Panc1 (cell line): ENCODE results near the gene S1PR1. TPM values are rescaled to one million over a fixed set of nuclear protein-coding genes. Genes with fewer than 3 reads are reported as not detected.

Source experiments
- ATAC-seq: fragments of 200-7000 bp; cut with Tn5 transposase; 2 replicates; pipeline ENCODE4 v1.9.1; 2020; ENCODE audit warnings: mild to moderate bottlenecking, moderate library complexity
- BruUV-seq: library from RNA; stranded (reverse); fragments of 400-500 nt; replicated peaks from 2 replicates; lab custom pipeline; 2021; lab: Mats Ljungman, UMichigan
- CTCF ChIA-PET: fragments of 300-600 bp; sonication (Branson Sonifier 250); formaldehyde crosslinking; loops from one replicate; lab custom pipeline; 2022; ENCODE audit warnings: antibody characterized with exemption; lab: Charles Lee
- POLR2A ChIA-PET: fragments of 300-600 bp; sonication (Branson Sonifier 250); formaldehyde crosslinking; loops from one replicate; lab custom pipeline; 2022; ENCODE audit warnings: antibody characterized with exemption; lab: Charles Lee
- DNase-seq: peaks from one replicate; pipeline ENCODE4 v3.0.0-alpha.2; 2010; ENCODE audit warnings: low read depth, low spot score
- H3K27ac ChIP-seq: 2 replicates; pipeline ENCODE4 v1.5.1; 2011; ENCODE audit warnings: mild to moderate bottlenecking, low read length, inconsistent platforms
- H3K27me3 ChIP-seq: fragments of 200-500 bp; sonication (Bioruptor generic); 2 replicates; pipeline ENCODE4 v1.6.0; 2014; ENCODE audit warnings: low read length, inconsistent platforms; ENCODE audit not compliant: control insufficient read depth, insufficient read depth
- H3K36me3 ChIP-seq: fragments of 200-500 bp; sonication (Bioruptor generic); 2 replicates; pipeline ENCODE4 v1.5.1; 2014; ENCODE audit warnings: inconsistent platforms, mild to moderate bottlenecking, low read length, moderate library complexity; ENCODE audit not compliant: control insufficient read depth, insufficient read depth
- H3K4me1 ChIP-seq: 2 replicates; pipeline ENCODE4 v1.5.1; 2011; ENCODE audit warnings: inconsistent platforms, mild to moderate bottlenecking, low read length, moderate library complexity; ENCODE audit not compliant: control insufficient read depth, insufficient read depth
- H3K4me3 ChIP-seq, 2 experiments: 2 replicates each; pipeline ENCODE4 v1.5.1; 2011 to 2012; ENCODE audit warnings: low read depth in 2 of 2, low read length in 2 of 2, mild to moderate bottlenecking in 2 of 2, inconsistent platforms in 1 of 2, moderate library complexity in 1 of 2
- H3K9me3 ChIP-seq: fragments of 200-500 bp; sonication (Bioruptor generic); 2 replicates; pipeline ENCODE4 v1.5.1; 2014; ENCODE audit warnings: low read depth, mild to moderate bottlenecking, inconsistent platforms, low read length, moderate library complexity; ENCODE audit not compliant: control insufficient read depth, insufficient read depth
- POLR2AphosphoS5 ChIP-seq: IDR thresholded peaks from 2 replicates; pipeline ENCODE4 v1.6.1; 2012; ENCODE audit warnings: mild to moderate bottlenecking, low read depth, low read length, moderate library complexity
- SIN3A ChIP-seq: IDR thresholded peaks from 2 replicates; pipeline ENCODE4 v1.6.1; 2012; ENCODE audit warnings: low read depth, mild to moderate bottlenecking, low read length, moderate library complexity, borderline replicate concordance; ENCODE audit not compliant: insufficient read depth
- TCF7L2 ChIP-seq: IDR thresholded peaks from 2 replicates; pipeline ENCODE4 v1.6.1; 2011; ENCODE audit warnings: mild to moderate bottlenecking, low read depth, low read length, inconsistent platforms
- in situ Hi-C: cut with HindIII; loops from 2 replicates; pipeline ENCODE4 v1.10.0; 2016; ENCODE audit warnings: low sequenced_read_pairs, low pct_unique_long_range_greater_than_20kb
- intact Hi-C: fragments of 100-400 bp; cut with micrococcal nuclease; formaldehyde crosslinking; loops from one replicate; pipeline ENCODE4 v1.10.0; 2022; ENCODE audit not compliant: unreplicated experiment
- total RNA-seq: library from RNA; stranded (reverse); gene quantifications from one replicate; pipeline ENCODE4 v1.2.1, GENCODE V29; 2021; ENCODE audit not compliant: unreplicated experiment
- TF ChIP-seq, protein P1 (sequence below), 2 experiments: IDR thresholded peaks; 2 replicates each; pipeline ENCODE4 v1.6.1; 2011 to 2012; ENCODE audit warnings: low read depth in 2 of 2, control low read depth in 1 of 2, low read length in 1 of 2, mild to moderate bottlenecking in 1 of 2, moderate library complexity in 1 of 2; ENCODE audit not compliant: insufficient read depth in 1 of 2
- TF ChIP-seq, protein P2 (sequence below): fragments of 450-650 bp; IDR thresholded peaks from 2 replicates; pipeline ENCODE4 v1.5.1; 2017; ENCODE audit warnings: mild to moderate bottlenecking

The S1PR1 gene
- total RNA-seq, 1 experiment from 2014 or later: 0.41 TPM

DNA sequence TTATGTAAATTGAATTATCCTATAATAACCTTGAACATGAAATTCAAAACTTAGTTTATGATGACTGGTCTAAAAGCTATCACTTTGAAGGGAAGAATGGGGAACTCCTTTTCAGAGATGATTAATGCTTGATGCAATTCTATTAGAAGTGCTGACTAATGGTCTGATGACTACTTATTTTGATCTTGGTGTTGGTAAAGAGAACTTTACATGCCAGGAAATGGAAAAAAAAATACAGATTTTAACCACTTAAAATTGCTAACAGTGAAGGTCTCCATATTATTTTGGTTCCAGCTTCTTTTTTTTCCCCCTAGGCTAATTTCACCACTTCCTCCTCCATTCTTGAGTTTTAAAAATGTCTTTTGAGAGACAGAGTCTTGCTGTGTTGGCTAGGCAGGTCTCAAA, 22.9 kb downstream of the S1PR1 start:
- H3K9me3 ChIP-seq: no peaks in the 10 kb centered on the region
- DNase-seq (no peak), ATAC-seq (no peak)
- CTCF ChIA-PET: no interaction called here
- H3K4me3 ChIP-seq: no peak overlapping the region
- TF ChIP-seq, protein P1, sequence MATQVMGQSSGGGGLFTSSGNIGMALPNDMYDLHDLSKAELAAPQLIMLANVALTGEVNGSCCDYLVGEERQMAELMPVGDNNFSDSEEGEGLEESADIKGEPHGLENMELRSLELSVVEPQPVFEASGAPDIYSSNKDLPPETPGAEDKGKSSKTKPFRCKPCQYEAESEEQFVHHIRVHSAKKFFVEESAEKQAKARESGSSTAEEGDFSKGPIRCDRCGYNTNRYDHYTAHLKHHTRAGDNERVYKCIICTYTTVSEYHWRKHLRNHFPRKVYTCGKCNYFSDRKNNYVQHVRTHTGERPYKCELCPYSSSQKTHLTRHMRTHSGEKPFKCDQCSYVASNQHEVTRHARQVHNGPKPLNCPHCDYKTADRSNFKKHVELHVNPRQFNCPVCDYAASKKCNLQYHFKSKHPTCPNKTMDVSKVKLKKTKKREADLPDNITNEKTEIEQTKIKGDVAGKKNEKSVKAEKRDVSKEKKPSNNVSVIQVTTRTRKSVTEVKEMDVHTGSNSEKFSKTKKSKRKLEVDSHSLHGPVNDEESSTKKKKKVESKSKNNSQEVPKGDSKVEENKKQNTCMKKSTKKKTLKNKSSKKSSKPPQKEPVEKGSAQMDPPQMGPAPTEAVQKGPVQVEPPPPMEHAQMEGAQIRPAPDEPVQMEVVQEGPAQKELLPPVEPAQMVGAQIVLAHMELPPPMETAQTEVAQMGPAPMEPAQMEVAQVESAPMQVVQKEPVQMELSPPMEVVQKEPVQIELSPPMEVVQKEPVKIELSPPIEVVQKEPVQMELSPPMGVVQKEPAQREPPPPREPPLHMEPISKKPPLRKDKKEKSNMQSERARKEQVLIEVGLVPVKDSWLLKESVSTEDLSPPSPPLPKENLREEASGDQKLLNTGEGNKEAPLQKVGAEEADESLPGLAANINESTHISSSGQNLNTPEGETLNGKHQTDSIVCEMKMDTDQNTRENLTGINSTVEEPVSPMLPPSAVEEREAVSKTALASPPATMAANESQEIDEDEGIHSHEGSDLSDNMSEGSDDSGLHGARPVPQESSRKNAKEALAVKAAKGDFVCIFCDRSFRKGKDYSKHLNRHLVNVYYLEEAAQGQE (IDR thresholded peaks at IDR 0.05; ENCODE audit: insufficient read depth in 1 of 2, low read depth in 2 of 2, low read length in 1 of 2): no peak
- TF ChIP-seq, protein P2, sequence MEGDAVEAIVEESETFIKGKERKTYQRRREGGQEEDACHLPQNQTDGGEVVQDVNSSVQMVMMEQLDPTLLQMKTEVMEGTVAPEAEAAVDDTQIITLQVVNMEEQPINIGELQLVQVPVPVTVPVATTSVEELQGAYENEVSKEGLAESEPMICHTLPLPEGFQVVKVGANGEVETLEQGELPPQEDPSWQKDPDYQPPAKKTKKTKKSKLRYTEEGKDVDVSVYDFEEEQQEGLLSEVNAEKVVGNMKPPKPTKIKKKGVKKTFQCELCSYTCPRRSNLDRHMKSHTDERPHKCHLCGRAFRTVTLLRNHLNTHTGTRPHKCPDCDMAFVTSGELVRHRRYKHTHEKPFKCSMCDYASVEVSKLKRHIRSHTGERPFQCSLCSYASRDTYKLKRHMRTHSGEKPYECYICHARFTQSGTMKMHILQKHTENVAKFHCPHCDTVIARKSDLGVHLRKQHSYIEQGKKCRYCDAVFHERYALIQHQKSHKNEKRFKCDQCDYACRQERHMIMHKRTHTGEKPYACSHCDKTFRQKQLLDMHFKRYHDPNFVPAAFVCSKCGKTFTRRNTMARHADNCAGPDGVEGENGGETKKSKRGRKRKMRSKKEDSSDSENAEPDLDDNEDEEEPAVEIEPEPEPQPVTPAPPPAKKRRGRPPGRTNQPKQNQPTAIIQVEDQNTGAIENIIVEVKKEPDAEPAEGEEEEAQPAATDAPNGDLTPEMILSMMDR: no peak
- TF ChIP-seq SIN3A: no peak
- TF ChIP-seq POLR2AphosphoS5: no peak
- no peak for TF ChIP-seq TCF7L2
- H3K4me1 ChIP-seq: no peaks in the 10 kb centered on the region
- POLR2A ChIA-PET: no interaction called here
- in situ Hi-C loops: no loop called here
- no TSS peak for BruUV-seq
- no peaks in the 10 kb centered on the region for H3K36me3 ChIP-seq
- intact Hi-C loops: no loop called here
- H3K27ac ChIP-seq: no peak overlapping the region
- H3K27me3 ChIP-seq: no peaks in the 10 kb centered on the region

DNA sequence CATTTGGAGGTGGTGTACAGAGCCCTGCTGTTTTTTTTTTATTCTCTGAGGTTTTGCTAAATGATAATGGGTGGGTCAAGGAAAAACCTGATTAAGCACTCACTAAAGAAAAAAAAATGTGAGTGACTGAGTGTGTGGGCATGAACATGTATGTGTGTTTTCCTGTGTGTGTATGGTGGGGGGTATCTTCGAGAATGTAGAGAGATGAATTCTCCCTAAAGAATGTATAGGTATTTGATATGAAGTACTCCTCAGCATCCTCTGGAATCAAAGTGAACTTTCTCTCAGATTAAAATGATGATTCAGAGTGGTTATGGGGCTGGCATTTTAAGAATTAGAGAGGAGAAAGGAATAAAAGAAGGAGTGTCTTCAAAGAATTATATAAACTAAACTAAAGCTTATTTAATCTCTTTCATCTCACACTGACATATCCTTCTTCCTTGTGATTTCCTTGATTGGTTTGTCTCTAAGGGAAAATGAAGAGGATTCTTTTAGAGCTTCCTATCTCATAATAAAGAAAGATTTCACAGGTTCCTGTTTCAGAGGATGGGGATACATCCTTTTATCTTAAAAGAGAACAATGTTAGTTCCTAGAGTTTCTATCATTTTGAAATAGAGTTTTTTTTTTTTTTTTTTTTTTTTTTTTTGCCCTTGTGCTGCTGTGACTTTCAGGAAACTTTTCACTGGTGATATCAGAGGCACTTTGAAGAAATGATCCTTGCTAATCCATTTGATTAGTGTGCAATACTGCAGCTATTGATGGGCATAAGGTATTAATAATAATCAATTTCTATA, 23.9 kb downstream of the S1PR1 start:
- no TSS peak for BruUV-seq

More for the DNA sequence above, 23.9 kb downstream of the S1PR1 start:
- intact Hi-C loops (no loop called here), in situ Hi-C loops (no loop called here)
- DNase-seq: no peak
- H3K27ac ChIP-seq: no peak overlapping the region
- ChIA-PET POLR2A (no interaction called here), CTCF (no interaction called here)
- H3K9me3 ChIP-seq: no peaks in the 10 kb centered on the region
- H3K36me3 ChIP-seq: no peaks in the 10 kb centered on the region
- H3K27me3 ChIP-seq: no peaks in the 10 kb centered on the region
- TF ChIP-seq POLR2AphosphoS5 (no peak), TCF7L2 (no peak), SIN3A (no peak)
- TF ChIP-seq, protein P1 (IDR thresholded peaks at IDR 0.05; ENCODE audit: insufficient read depth in 1 of 2, low read depth in 2 of 2, low read length in 1 of 2): no peak
- TF ChIP-seq, protein P2: no peak
- no peak overlapping the region for H3K4me3 ChIP-seq
- H3K4me1 ChIP-seq: no peaks in the 10 kb centered on the region
- no peak for ATAC-seq
